ENCODE measurements around the gene CTRB2. TPM values are rescaled to one million over a fixed set of nuclear protein-coding genes. Genes with fewer than 3 reads are reported as not detected.
"Not testable (repeated sequence)": the region's sequence is repeated elsewhere in the genome, so short reads cannot be mapped to it uniquely, and the experiment has no call there.

The CTRB2 gene
- total RNA-seq, 1 donor from 2014 or later: not detected

DNA sequence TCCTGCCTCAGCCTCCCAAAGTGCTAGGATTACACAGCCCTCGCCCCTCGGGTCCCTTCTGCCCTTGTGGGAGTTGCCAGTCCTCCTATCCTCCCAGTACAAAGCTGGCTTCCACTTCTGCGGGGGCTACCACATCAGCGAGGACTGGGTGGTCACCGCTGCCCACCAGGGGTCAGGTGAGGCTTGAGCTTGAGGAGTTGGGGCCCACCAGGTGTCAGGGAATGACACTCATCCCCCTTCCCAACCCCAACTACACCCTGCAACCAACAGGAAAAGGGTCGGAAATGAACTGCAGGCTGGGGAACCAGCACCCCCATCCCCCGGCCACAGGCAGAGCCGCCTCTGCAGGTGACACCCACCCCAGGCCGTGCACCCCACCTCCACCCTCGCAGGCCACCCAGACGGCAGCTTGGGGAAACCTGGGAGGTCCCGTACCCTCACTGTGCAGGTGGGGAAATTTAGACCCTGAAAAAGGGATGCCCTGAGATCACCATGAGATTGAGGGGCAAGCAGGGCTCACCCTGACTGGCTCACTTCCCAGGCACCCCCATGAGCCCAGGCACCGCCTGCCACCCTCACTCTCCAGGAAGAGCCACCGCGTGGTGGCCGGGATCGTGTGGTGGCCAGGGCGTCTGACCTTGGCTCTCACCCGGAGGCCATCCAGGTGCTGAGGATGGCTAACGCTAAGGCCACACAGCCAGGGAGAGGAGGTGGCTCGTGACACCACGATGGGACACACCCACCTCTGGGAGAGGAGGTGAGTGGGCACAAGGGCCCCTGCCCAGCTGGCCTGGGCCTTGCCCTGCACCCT, 19.8 kb upstream of the CTRB2 start:
- ATAC-seq: peak; percentile 2

DNA sequence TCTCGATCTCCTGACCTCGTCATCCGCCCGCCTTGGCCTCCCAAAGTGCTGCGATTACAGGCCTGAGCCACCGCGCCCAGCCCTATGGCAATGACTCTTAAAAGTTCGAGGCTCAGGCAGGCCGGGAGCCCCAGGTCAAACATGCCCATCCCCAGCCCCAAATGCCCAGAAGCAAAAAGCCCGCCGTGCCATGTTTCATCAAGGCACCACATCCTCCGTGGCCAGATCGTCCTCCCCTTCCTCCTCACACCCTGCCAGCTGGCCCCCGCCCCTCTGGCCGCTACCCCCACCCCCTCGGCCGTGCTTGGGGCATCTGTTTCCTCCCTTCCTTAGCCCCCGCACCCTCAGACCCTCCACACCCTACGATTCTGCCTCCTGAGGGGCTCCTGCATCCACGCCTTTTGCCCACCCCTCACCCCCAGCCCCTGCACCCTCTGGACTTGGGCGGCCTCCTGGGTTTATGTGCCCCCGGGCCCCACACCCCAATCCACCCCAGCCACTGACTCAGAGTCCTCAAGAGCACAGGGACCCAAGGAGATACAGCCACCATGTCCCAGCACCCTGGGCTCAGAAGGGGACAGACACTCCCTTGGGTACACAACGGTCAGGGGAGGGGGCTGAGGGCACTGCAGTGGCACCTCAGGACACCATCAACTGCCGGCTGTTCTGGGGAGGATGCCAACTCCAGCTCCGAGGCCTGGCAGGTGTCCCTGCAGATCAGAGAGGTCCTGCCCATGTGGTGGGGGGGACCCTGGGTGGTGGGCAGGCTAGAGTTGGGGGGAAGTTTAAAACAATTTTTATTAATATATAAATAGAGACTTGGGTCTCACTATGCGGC, 18.9 kb upstream of the CTRB2 start:
- ATAC-seq: no peak

DNA sequence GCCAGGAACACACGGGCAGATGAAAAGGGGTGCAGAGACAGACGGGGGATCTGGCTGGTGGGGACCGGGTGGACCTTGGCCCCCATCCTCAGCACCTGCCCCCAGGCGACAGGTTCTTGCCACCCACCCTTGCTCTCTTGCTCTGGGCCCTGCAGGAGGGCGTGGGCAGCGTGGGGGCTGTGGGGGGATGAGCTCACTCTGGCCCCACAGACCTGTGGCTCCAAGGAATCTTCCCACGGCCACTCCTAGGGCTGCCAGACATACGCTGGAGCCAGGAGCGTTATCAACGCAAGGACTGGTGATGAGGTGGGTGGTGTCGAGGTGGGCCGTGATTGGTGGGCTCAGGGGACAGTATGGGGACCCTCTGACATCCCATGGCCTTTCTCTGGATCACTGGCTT, 18.1 kb upstream of the CTRB2 start:
- peak; percentile 13 for ATAC-seq

DNA sequence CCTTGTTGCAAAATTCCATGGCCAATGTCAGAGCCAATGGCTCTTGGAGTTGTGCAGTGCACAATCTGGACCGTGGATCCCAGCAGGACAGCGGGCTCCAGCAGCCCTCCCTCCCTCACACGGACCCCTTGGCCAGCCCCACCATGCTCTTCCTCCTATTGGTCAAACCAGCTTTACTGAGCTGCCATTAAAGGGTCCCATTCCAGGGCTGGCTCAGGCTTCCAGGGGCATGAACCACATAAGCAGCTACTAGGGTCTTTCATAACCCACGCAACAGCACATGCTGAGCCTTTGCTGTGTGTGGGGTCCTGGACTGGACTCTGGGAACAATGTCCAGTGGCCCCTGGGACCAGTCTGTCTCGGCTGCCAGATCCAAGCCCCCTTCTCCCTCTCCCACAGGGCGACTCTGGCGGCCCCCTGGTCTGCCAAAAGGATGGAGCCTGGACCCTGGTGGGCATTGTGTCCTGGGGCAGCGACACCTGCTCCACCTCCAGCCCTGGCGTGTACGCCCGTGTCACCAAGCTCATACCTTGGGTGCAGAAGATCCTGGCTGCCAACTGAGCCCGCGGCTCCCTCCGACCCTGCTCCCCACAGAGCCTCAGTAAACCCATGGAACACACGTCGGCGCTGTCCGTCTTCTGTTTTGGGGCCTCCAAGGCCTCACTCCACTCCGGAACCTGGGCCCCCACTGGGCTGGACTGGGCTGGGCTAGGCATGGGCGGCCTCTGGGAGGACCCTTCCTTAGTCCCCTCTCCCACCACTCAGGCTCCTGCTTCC, 17.5 kb upstream of the CTRB2 start:
- ATAC-seq: peak; percentile 8

DNA sequence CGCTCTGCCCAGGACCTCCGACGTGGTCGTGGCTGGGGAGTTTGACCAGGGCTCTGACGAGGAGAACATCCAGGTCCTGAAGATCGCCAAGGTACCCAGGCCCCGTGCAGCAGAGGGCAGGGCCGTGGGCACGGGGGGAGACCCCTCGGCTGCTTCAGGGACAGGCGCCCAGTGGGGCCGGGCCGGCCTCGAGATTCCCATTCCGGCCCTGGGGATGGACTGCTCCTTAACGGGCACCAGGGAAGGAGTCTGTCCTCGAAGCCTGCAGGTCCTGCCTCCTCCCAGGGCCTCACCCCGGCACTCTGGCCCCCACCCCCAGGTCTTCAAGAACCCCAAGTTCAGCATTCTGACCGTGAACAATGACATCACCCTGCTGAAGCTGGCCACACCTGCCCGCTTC, 16.2 kb upstream of the CTRB2 start:
- not testable (repeated sequence) for ATAC-seq

DNA sequence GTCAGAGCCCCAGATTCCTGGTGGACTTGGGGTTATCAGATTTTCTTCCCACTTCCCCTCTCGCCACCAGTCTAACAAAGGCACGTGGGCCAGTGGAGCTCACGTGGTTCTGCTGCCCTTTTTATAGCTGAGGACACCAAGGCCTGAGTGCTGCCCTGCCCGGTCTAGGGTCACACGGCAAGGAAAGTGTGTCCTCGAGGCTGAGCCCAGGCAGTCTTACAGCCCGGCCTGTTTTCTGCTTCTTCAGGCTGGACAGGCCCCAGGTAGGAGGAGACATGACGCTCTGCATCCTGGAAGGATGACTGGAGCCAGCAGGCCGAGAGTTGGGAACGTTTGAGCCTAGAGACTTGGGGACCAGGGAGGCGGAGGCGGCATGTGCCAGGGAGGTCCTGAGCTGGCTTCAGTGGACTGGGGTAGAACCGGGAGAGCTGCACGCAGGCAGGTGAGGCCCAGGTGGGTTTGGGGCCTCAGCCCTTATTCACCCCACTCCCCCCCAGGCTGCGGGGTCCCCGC, 15.4 kb upstream of the CTRB2 start:
- no peak for ATAC-seq

DNA sequence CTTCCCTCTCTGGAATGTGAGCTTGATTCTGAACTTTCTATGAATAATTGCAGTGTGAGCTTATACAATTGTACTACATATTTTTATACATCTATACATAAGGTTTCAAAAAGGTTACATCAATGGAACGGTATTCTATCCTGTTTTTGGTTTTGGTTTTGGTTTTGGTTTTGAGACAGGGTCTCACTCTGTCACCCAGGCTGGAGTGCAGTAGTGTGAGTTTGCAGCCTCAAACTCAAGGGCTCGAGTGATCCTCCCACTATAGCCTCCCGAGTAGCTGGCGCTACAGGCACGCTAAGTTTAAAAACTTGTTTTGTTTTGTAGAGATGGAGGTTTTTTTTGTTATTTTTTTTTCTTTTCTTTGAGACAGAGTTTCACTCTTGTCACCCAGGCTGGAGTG, 12.9 kb upstream of the CTRB2 start:
- ATAC-seq: no peak

DNA sequence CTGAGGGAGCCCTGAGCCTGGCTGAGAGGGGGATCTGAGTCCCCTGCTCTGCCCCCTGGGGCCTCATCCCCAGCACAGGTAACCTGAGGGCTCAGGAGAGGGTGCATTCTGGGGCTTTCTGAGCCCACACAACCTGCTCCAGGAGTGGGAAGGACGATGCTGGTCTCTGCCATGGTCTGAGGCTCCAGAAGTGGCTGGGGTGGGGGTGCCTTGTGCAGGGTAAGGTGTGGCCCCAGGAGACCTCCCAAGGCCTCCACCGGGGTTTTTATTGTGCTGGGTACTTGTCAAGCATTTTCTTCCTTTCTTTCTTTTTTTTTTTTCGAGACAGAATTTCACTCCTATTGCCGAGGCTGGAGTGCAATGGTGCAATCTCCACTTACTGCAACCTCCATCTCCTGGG, 12.1 kb upstream of the CTRB2 start:
- no peak for ATAC-seq

DNA sequence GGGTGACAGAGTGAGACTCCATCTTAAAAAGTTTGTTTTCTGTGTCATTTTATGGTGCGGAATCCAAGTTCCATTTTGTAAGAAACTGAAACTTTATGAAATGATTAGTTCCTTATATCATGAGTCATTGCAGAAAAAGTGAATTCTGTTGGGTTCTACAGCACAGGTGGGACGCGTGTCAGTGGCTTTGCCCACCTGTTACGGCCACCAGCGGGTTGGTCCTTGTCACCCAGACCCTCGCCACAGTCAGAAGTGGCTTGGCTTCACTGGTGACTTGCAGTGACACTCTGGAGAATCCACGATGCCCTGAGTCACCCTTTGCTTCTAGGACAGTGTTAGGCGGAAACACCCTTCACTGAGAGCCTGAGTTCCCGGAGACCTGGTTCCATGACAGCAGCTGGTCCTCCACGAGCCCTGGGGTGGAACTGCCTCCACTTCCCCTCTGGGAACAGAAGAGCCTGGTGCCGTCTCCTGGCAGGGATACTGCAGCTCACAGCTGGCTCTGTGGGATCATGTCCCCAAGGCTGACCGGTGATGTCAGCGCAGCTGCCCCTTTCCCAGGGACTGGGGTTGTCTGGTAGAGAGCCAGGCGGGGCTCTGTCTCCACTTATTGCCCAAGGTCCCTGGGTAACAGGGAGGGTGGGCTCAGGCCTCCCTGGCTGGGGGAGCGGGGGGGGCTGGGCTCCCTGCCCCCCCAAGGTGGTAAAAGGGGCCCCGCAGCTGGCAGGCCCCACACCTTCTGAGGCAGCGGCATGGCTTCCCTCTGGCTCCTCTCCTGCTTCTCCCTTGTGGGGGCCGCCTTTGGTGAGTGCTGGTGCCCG, 11.5 kb upstream of the CTRB2 start, which contains the start of gene CTRB1:
Gene CTRB1, plus strand, starts transcription at position 733 of the 821 bp plus-strand sequence. Its CDS starts 20 bp downstream, at position 753.
- no peak for ATAC-seq

DNA sequence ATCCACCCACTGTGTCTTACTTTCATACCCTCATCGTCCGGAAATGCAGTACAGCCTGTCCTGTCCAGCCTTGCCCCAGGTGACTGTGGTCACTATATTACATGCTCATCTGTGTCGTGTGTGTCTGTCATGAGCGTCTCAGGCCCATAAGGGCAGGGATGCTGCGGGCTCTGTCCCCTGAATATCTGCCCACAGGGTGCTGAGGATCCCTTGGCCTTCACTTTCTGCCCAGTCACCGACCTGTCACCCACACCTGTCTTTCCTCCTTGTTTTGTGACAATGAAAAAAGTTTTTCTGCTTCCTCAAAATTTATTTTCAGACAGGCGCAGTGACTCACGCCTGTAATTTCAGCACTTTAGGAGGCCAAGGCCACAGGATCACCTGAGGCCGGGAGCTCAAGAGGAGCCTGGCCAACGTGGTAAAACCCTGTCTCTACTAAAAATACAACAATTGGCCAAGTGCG, 10.5 kb upstream of the CTRB2 start:
- ATAC-seq: no peak

DNA sequence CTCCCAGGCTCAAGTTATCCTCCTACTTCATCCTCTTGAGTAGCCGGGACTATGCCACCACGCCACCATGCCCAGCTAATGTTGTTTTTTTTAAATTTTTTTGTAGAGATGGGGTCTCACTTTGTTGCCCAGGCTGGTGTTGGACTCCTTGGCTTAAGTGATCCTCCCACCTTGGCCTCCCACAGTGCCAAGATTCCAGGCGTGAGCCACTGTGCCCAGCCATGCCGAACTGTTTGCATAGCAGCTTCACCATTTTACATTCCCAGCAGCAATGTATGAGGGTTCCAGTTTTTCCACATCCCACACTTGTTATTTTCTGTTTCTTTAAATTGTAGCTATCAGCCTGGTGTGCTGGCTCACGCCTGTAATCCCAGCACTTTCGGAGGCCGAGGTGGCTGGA, 9.6 kb upstream of the CTRB2 start:
- no peak for ATAC-seq

DNA sequence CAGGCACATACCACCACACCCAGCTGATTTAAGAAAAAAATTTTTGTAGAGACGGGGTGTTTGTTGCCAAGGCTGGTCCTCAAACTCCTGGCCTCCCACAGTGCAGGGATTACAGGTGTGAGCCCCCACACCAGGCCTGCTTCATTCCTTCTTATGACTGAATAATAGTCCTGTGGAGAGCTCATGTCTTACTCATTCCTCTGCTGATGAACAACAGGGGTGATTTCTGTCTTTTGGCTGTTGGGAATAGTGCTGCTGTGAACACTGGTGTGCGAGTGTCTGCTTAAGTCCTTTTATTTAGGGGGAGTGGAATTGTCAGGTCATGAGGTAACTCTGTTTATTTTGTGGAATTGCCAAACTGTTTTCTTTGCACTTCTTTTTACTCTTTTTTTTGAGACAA, 9.2 kb upstream of the CTRB2 start:
- no peak for ATAC-seq

DNA sequence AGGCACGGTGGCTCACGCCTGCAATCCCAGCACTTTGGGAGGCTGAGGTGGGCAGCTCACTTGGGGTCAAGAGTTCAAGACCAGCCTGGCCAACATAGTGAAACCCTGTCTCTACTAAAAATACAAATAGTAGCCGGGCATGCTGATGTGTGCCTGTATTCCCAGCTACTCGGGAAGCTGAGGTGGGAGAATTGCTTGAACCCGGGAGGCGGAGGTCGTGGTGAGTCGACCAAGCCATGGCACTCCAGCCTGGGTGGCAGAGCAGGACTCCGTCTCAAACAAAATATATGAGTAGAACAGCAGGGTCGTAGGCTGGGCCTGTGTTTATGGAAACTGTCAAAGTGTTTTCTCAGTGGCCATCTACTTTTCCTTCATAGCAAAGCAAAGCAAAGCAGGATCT, 4.3 kb upstream of the CTRB2 start:
- not testable (repeated sequence) for ATAC-seq

DNA sequence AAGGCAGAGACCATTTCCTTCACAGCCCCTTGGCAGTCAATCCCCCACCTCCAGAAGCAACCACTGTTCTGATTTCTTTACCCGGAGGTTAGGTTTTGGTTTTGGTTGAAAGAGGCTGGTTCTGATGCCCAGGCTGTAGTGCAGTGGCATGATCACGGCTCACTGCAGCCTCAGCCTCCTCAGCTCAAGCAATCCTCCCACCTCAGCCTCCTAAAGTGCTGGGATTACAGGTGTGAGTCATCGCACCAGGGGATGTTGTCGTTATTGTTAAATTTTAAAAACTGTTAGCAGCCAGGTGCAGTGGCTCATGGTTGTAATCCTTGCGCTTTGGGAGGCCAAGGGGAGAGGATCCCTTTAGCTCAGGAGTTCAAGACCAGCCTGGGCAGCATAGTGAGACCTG, 3.0 kb upstream of the CTRB2 start:
- ATAC-seq: no peak

DNA sequence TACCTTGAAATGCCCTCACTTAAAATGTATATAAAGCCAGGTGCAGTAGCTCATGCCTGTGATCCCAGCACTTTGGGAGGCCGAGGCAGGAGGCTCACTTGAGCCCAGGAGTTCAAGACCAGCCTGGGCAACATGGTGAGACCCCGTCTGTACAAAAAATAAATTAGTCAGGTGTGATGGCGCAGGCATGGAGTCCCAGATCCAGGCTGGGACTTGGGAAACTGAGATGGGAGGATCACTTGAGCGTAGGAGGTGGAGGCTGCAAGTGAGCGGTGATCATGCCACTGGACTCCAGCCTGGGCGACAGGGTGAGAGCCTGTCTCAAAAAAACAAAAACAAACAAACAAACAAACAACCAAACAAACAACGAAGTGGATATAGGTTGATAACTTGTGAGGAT, 2.6 kb upstream of the CTRB2 start:
- ATAC-seq: not testable (repeated sequence)

DNA sequence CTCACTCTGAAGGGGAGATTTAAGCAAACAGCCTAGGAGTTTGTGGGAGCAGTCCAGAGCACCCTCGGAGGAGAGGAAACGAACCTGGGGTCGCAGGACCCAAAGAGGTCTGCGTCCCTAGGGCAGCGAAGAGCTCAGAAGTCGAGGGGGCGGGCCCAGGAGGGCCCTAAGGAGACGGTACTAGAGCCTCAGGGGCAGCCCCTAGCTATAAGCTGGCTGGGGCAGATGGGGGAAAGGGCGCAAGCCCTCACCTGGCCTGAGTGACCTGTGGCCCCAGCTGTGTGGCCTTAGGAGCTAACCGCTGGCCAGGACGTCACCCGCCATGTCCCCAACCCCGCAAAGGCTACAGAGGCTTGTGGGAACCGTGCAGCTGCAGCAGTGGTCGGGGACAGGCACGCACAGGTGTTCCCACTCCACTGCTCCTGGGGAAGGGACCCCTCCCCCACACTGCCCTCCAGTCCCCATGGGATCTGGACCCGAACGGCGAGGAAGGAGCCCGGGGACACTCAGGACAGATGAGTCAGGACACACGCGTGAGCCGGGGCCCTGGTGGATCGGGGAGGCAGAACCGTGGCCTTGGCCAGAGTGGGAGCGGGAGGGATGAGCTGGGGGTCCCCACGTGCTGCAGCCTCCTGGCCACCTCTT, 2.0 kb upstream of the CTRB2 start:
- ATAC-seq: no peak

DNA sequence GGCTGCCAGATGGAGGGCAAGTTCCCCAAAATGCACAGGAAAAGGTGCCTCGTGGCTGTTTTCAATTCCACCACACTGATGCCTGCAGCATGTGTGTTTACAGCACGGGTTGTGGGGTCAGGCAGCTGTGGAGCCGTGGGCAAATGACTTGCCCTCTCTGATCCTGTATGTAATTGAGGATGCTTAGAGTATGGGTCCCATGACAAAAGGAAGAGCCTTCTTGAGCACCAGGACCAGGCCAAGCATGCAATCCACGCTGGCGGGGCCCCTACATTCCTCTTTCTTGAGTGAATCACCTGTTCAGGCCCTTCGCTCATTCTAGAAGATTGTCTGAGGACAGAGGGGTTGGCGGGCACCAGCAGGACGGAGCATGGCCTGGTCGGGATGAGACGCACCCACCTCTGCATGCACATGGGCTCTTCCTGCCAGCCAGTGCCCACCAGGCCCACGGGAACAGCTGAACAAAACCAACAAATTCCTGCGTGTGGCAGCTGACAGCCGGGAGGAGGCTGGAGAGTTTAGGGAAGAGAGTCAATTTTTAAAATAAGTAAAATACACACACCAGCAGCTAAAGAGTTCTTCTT, 1.4 kb upstream of the CTRB2 start:
- ATAC-seq: no peak

DNA sequence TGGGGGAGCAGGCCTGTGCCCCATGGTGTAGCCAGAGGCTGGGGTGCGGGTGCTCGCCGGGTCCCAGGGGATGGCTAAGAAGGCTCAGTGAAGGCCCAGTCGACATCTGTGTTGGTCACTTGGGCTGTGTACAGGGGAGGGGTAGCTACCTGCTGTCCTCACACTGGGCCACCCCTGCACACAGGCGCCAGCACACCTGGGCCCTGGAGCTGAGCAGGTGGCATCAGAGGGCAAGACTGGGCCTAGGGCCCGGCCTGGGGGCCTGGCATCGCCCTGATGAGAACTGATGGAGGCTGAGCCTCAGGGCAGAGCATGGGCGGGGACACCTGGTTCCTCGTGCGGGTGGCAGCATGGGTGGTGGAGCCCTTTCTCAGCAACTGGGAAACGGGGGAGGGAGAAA, 870 bp upstream of the CTRB2 start:
- no peak for ATAC-seq

DNA sequence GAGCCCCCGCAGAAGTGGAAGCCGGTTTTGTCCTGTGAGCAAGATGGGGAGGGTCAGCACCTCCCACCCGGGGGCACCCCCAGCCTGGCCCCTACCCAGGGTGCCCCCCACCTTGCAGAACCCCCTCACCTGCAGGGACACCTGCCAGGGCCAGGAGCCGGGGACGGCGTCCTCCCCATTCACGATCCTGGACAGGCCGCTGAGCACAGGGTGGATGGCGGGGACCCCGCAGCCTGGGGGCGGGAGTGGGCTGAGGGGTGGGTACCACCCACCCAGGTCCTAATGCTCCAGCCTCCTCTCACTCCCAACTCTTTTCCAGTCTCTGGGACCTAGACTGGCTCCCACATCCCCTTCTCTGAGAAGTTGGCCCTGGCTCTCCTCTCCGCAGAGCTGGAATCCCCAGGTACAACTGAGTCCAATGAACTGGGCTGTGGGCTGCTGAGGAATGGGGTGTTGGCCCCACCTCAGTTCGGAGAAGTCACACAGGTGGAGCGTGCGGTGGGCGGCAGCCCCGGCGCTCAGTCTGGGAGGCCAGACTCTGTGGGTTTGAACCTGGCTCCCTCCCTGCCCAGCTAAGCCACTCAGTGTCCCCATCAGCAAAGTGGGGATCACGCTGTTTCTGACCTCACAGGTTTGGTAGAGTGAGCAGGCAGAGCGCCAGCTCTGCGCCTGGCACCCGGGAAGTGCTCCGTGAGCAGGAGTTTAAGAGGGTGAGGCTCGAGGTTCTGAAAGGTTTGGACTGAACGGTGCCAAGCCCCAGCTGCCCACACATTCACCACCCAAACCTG, 806 bp downstream of the CTRB2 start:
- peak; percentile 22 for ATAC-seq

DNA sequence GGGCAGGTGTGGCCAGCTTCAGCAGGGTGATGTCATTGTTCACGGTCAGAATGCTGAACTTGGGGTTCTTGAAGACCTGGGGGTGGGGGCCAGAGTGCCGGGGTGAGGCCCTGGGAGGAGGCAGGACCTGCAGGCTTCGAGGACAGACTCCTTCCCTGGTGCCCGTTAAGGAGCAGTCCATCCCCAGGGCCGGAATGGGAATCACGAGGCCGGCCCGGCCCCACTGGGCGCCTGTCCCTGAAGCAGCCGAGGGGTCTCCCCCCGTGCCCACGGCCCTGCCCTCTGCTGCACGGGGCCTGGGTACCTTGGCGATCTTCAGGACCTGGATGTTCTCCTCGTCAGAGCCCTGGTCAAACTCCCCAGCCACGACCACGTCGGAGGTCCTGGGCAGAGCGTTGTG, 1.5 kb downstream of the CTRB2 start:
- ATAC-seq: peak; percentile 8

Data from esophagus mucosa (tissue), 1 donor.